GM19193 (cell line): ENCODE results near the gene SEC24D.

Experiments
- POLR2A ChIP-seq: IDR thresholded peaks from 4 replicates; pipeline ENCODE4 v1.6.1; 2011; ENCODE audit not compliant: insufficient read depth, insufficient read length; ENCODE audit errors: extremely low read depth

SEC24D gene

DNA sequence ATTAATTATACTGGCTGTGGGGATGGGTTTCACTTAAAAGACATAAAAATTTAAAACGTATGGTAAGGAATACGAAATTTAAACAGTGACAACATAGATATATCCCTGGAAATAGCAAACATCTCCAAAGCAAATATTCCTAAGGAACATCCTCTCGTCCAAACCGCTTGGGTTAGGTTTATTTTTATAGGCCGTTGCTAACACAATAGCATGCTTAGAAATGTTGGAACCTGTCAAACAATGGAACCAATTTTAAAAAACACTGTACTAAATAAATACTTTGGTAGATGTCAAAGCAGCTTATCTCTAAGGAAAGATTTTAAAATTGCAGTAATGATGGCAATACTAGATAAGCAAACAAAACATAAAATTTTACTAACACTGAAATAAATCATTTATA, 45.4 kb downstream of the SEC24D start:
- no peak for TF ChIP-seq POLR2A

DNA sequence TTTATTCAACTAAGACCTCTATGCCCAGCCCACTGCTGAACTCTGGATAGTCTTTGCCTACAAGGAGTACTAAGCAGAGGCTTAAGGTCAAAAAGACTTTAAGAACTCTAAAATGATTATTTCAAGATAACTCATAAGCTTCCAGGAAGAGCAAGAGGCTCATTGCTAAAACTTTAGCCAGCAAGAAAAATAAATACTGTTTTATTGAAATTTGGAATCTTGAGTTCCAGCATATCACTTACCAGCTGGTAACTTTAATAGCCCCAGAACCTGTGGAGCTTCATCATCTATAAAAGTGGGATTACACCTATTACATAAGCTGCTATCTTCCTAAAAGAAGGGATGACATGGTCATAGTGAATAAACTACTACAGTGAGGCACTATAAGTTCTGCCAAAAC, 47.0 kb downstream of the SEC24D start:
- no peak for TF ChIP-seq POLR2A

DNA sequence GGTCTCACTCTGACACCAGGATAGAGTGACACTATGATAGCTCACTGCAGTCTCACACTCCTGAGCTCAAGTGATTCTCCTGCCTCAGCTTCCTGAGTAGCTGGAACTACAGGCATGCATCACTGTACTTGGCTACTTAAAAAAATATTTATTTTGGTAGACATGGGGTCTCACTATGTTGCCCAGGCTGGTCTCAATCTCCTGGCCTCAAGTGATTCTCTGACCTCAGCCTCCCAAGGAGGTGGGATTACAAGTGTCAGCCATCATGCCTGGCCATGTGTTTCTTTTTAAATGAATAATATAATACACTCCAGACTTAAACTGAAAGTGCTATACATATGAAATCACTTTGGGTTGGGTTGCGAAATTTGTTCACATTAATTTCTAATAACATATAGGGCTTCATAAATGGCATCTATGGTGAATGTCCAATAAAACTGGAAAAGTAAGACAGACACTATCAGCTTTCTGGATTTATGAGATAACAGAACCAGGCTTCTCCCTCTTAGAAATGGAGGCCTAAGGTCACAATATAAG, 48.0 kb downstream of the SEC24D start:
- no peak for TF ChIP-seq POLR2A

DNA sequence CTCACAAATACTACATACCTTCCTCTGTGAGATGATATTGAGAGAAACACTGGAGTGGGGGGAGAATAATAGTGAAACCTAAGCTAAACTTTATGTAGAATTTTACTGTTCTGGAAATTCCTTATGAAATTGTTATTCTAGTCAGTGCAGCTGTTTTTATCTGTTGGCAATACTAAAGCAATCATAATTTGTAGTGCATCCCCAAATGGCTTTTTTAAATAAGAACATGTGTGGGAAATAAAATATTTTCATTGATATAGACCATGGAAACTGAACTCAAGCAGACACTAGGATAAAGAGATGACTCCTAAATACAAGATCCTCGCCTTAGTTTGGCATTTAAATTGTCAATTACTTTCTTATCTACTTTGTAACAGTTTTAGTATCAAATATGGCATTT, 51.1 kb downstream of the SEC24D start:
- no peak for TF ChIP-seq POLR2A

DNA sequence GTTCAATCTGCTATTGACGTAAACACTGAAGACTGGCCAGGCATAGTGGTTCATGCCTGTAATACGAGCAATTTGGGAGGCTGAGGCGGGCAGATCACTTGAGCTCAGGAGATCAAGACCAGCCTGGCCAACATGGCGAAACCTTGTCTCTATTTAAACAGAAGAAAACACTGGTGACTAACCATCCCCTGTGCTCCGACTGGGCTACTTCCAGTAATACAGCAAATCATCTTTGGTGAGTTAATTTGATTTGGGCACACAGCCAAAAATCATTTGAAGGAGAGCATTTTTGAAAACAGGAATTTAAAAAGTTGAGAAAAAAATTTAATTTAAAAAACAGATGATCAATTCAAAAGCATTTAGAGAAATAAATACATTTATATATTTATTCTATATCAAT, 52.0 kb downstream of the SEC24D start:
- TF ChIP-seq POLR2A = no peak

DNA sequence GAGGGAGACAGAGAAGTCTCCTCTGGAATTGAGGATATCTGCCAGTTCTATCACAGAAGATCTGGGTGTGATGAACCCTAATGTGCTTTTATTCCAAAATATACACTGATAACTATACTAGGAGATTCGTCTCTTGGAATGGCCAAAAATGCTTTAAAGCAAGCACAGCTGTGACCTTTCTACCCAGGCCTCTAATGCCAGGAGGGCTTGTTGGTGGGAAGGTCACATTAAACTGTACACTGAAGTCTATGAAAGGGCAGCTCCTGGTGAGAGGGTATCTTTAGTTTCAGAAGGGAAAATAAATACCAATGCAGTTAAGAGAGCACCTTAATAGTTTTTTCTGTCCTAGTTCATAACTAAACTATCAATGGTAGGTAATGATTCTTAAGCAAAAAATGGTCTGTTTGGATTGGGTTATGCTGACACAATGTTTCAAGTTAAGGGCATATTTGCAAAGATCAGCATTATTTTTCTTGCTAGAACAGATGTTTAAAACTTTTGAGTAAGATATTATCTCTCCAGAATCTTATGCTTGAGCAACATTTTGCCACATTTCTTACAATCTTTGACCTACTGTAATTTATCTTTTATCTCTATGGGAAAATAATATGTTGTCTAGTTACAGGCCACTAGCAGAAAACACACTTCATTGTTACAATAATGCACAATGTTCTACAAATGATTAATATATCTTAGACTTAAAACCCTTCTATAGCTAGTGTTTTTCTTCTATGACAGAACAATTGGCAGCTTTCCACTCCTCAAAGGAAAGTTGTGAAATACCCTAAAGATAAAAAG, 59.6 kb downstream of the SEC24D start:
- no peak for TF ChIP-seq POLR2A

DNA sequence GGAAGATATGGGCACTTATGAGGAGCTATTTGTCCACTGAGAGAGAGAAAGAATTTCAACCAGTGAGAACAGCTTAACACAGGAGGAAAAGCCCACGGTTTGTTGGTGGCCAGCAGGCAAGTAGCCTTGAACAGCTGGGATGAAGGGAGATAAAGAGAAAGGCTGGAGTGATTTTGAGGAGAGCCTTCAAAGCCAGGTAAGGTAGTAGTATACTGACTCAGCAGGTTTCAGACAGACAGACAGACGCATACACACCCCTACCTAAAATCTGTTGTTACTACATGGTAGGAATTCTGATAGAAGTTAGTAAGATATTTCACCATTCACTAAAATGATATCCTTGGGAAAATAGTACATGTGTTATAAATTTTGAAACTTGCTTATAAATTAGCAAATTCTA, 60.5 kb downstream of the SEC24D start:
- TF ChIP-seq POLR2A = no peak

DNA sequence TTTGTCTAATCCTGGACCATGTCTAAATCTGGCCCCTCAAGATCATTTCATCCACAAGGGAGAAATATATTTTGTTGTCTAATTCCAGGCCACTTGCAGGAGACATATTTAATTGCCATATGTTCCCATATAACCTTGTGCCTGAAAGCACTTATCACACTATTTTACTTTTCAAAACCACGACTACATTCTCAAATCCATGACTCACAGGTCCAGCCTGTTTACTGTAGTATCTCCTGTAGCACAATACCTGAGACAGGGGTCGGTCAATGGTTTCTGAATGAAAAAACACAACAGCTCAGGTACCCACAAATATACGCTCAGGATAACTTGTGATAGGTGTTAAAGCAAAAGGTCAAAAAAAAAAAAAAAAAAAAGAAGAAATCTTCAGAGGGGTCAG, 60.9 kb downstream of the SEC24D start:
- no peak for TF ChIP-seq POLR2A

DNA sequence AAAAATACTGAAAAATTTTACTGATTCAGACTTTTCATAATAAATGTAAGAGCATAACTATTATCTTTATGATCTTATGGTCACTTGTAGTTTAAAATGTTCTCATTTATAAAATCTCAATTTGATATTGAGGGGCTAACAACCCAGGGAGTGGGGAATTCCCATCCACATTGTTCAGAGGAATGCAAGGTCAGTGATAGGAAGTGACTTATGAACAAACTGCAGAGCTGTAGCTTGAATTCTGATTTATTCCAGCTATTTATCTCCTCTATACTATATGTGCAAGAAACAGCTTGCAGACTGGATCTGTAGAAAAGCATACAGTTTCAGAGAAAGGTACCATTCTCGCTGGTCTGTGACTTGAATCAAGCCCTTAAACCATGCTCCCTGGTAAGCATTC, 61.6 kb downstream of the SEC24D start:
- TF ChIP-seq POLR2A = no peak

DNA sequence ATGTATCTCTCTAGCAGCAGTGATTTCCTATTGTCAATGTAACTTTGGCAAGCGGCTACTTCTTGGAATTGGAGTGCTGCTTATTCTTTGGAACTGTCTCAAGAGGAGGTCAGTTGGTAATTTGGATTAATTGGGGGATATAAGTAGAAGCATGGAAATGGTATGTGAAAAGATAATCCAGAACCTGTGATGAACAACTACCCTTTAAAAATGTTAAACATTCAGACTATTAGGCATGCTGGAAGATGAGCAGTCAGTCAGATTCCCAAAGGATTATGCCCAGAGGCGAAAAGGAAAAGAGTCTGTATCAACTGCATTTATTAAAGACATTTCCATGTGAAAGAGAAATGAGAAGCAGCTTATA, 62.5 kb downstream of the SEC24D start:
- TF ChIP-seq POLR2A = no peak

DNA sequence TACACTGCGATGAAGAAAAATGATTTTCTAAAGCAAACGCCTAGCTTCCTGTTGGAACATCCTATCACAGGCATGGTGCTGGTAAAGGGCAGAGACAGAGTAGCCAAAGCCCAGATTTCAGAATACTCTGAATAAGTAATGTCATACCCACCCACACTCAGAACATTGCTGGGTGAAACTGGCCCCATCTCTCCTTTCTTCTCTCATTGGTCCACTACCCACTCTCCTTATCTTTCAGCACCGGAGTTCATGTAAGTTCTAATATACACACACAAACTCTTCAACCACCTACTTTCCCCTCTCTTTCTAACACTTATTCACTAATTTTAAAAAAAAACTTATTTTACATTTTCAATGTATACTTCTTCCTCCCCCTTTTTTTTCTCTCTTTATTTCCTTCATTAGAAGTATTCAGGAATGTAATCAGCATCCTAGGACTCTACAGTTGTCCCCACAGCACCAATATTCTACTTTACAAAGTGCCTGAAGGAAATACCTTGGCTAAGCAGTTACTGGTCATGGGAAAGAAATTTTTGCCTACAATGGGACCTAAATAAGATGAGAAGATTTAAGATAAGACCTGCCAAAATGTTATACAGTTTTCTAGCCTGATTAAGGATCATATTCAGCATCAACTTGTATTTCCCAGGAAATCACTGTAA, 63.0 kb downstream of the SEC24D start:
- no peak for TF ChIP-seq POLR2A

DNA sequence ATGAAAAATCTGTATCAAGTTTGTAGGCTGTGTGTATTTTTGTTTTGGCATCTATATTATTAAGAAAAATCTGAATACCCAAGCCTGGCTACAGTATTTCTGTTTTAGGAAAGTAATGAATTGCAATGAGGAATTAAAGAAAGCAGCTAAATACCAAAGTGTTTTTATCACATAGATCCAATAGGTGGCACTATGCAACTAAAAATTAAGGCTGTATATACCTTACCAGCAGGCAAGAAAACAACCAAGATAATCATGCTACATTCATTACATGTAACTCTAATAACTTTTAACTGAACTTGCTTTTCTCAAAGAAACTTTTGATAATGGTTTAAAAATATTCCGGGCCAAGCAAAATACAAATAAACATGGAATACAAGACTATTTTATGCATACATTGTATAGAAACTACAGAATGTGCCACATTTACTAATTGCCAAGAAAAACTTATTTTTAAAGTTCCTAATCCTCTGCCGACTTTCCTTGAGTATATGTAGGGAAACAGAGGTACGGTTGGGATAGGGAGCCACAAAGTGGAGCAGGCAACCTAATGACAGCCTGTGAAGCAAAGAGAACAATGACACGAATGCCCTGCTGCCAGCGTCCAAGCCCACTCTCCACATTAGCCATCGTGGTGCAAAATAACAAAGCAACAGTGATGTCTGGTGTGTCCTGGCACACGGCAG, 63.7 kb downstream of the SEC24D start:
- no peak for TF ChIP-seq POLR2A

DNA sequence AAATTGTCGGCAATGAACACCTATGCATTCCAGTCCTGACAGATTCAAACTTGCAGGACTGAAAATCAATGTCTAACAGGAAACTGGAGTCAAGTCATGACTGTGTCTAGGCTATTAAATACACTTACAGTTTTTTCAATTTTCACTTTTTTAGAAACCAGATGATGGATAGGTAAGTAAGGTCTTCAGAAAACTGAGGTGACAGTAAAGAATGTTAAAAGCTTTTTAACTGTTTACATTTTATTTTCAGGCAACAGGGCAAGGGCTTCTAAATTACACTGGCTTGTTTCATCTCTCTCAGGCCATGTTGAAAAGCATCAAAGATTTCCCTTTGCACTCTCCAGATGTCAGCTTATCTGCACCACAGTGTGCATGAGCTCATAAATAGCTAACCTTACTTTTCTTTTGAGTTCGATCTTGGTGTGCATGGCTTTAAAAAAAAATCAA, 65.2 kb downstream of the SEC24D start:
- no peak for TF ChIP-seq POLR2A

DNA sequence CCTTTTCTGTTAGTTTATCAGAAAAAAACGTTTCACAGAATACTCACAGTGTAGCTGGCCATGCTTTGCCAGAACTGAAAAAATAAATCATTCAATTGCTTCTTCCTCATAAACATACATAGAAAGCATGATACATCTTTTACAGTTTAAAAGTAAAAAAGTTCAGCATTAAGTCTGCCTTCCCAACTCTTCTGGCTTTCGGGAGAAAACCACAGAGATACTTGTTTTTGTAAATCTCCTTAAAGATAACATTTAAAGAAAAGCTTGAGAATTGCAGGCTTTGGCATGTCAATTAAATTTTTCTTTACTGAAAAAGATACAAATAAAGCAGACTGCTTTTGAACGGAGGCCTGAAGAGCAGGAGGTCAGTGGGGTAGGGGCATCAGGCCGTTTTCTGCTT, 66.8 kb downstream of the SEC24D start:
- no peak for TF ChIP-seq POLR2A

DNA sequence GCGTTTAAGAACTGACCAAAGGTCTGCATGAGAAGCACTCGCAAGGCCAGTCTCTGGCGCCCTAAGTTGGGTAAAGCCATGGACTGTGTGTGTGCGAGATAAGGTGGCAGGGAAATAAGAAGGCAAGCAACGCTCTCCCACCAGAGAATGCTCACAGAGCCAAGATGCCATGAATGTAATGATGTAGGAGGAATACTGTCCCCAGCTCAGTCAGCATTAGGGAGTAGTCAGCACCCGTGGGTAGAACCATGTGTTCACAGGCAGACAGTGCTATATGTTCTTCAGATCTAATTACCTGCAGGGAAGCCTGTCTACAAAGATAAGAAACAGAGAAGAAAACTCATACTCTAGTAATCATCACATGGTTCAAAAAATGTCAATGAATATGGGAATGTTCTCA, 68.8 kb downstream of the SEC24D start:
- TF ChIP-seq POLR2A = no peak
